GM23338 (cell line): ENCODE data around the gene SRSF1. TPM values are rescaled to one million over a fixed set of nuclear protein-coding genes. Genes with fewer than 3 reads are reported as not detected.

Source experiments
- ATAC-seq: fragments of 200-7000 bp; cut with Tn5 transposase; 3 replicates; pipeline ENCODE4 v1.9.1; 2020
- DNase-seq: peaks from one replicate; pipeline ENCODE4 v3.0.0-alpha.2; 2015; ENCODE audit warnings: low spot score
- H2AFZ ChIP-seq: fragments of 200-600 bp; sonication (generic); 2 replicates; pipeline ENCODE4 v1.8.0; 2016; ENCODE audit warnings: antibody characterized with exemption, mild to moderate bottlenecking, moderate library complexity
- H3F3A ChIP-seq: fragments of 200-600 bp; sonication (generic); replicated peaks from 2 replicates; pipeline ENCODE4 v1.8.0; 2017; ENCODE audit warnings: antibody characterized with exemption, mixed run types, low read depth
- H3K27ac ChIP-seq: fragments of 200-600 bp; sonication (generic); 2 replicates; pipeline ENCODE4 v1.6.1; 2016; ENCODE audit warnings: low read depth
- H3K27me3 ChIP-seq: fragments of 200-600 bp; sonication (generic); 2 replicates; pipeline ENCODE4 v1.8.0; 2016; ENCODE audit warnings: mild to moderate bottlenecking, mixed run types, moderate library complexity; ENCODE audit not compliant: insufficient read depth
- H3K36me3 ChIP-seq: fragments of 200-600 bp; sonication (generic); 2 replicates; pipeline ENCODE4 v1.8.0; 2016; ENCODE audit warnings: mild to moderate bottlenecking; ENCODE audit not compliant: insufficient read depth
- H3K4me1 ChIP-seq: fragments of 200-600 bp; sonication (generic); 2 replicates; pipeline ENCODE4 v1.8.0; 2016; ENCODE audit warnings: mild to moderate bottlenecking, moderate library complexity; ENCODE audit not compliant: insufficient read depth
- H3K4me2 ChIP-seq: fragments of 200-600 bp; sonication (generic); 2 replicates; pipeline ENCODE4 v1.7.1; 2017; ENCODE audit warnings: mixed run types
- H3K4me3 ChIP-seq: fragments of 200-600 bp; sonication (generic); 2 replicates; pipeline ENCODE4 v1.6.1; 2016; ENCODE audit warnings: mixed run types
- H3K79me2 ChIP-seq: fragments of 200-600 bp; sonication (generic); replicated peaks from 2 replicates; pipeline ENCODE4 v1.8.0; 2017; ENCODE audit warnings: mild to moderate bottlenecking; ENCODE audit not compliant: insufficient read depth
- H3K9me2 ChIP-seq: fragments of 200-600 bp; sonication (generic); 2 replicates; pipeline ENCODE4 v1.8.0; 2017; ENCODE audit not compliant: insufficient read depth
- H4K20me1 ChIP-seq: fragments of 200-600 bp; sonication (generic); replicated peaks from 2 replicates; pipeline ENCODE4 v1.8.0; 2017; ENCODE audit warnings: mild to moderate bottlenecking; ENCODE audit not compliant: insufficient read depth
- H3K27ac Mint-ChIP-seq: 2 replicates; pipeline ENCODE4 v1.8.0; 2020; ENCODE audit warnings: inconsistent platforms, mild to moderate bottlenecking, moderate library complexity, mixed read lengths
- H3K27me3 Mint-ChIP-seq: 3 replicates; pipeline ENCODE4 v1.8.0; 2022; ENCODE audit warnings: low read depth, mild to moderate bottlenecking, moderate library complexity, mixed read lengths, inconsistent platforms; ENCODE audit not compliant: insufficient read depth, poor library complexity
- H3K36me3 Mint-ChIP-seq: 3 replicates; pipeline ENCODE4 v1.8.0; 2021; ENCODE audit warnings: low read depth, mild to moderate bottlenecking, inconsistent platforms, moderate library complexity, mixed read lengths
- H3K4me1 Mint-ChIP-seq: 3 replicates; pipeline ENCODE4 v1.8.0; 2020; ENCODE audit warnings: mild to moderate bottlenecking, inconsistent platforms, mixed read lengths
- H3K4me3 Mint-ChIP-seq: 3 replicates; pipeline ENCODE4 v1.8.0; 2021; ENCODE audit warnings: moderate library complexity, mild to moderate bottlenecking, inconsistent platforms, mixed read lengths
- H3K9me3 Mint-ChIP-seq: 3 replicates; pipeline ENCODE4 v1.8.0; 2020; ENCODE audit warnings: moderate library complexity, mild to moderate bottlenecking, inconsistent platforms, mixed read lengths
- CREB1 ChIP-seq: fragments of 250-450 bp; sonication (Bioruptor Pico); IDR thresholded peaks from 2 replicates; pipeline ENCODE4 v1.5.0; 2020; ENCODE audit warnings: low read depth, mild to moderate bottlenecking, moderate library complexity
- ETS1 ChIP-seq: IDR thresholded peaks from 2 replicates; pipeline ENCODE4 v1.6.1; 2016; ENCODE audit warnings: antibody characterized with exemption
- EZH2phosphoT487 ChIP-seq: fragments of 200-600 bp; sonication (generic); IDR thresholded peaks from one replicate; pipeline ENCODE4 v1.8.1; 2018; ENCODE audit warnings: antibody characterized with exemption; ENCODE audit not compliant: unreplicated experiment
- JUNB ChIP-seq: IDR thresholded peaks from one replicate; pipeline ENCODE4 v1.6.1; 2016; ENCODE audit warnings: antibody characterized with exemption; ENCODE audit not compliant: unreplicated experiment
- NANOG ChIP-seq: IDR thresholded peaks from 2 replicates; pipeline ENCODE4 v1.6.1; 2016; ENCODE audit warnings: antibody characterized with exemption, borderline replicate concordance
- POLR2AphosphoS5 ChIP-seq: IDR thresholded peaks from 2 replicates; pipeline ENCODE4 v1.6.1; 2016; ENCODE audit warnings: antibody characterized with exemption, low read depth
- REST ChIP-seq: IDR thresholded peaks from one replicate; pipeline ENCODE4 v1.6.1; 2018; ENCODE audit warnings: antibody characterized with exemption; ENCODE audit not compliant: unreplicated experiment
- STAT1 ChIP-seq: IDR thresholded peaks from one replicate; pipeline ENCODE4 v1.6.1; 2016; ENCODE audit warnings: antibody characterized with exemption; ENCODE audit not compliant: unreplicated experiment
- ZNF462 ChIP-seq: fragments of 250-450 bp; sonication (Bioruptor Pico); IDR thresholded peaks from 2 replicates; pipeline ENCODE4 v1.5.0; 2020; ENCODE audit warnings: mild to moderate bottlenecking, moderate library complexity
- polyA plus RNA-seq: library from polyadenylated mRNA; unstranded; fragments of >200 nt; fragmentation: Nextera tagmentation; extraction: Ambion mirVana; gene quantifications from 2 replicates; pipeline ENCODE4 v1.2.1, GENCODE V29; 2016
- total RNA-seq: library from RNA; depleted of rRNA; stranded (reverse); fragments of >200 nt; shearing (Covaris generic); gene quantifications from 2 replicates; pipeline ENCODE4 v1.2.3, GENCODE V29; 2014

SRSF1 gene
- total and polyA plus RNA-seq, 2 experiments from 2014 or later: 413 to 584 TPM

- TF ChIP-seq REST (no peak), STAT1 (no peak), NANOG (no peak), JUNB (no peak), POLR2AphosphoS5 (no peak)
These were observed 36.3 kb downstream of the SRSF1 start (continued) for GRCh38 chr17:57970710-57971109.

GRCh38 chr17:57968456-57968855 is 38.6 kb downstream of the SRSF1 start:
- Histone ChIP-seq H4K20me1 (no peaks in the 10 kb centered on the region; the same call in 1 of the 2 replicates), H3K4me3 (no peak overlapping the region), H3K9me2 (no peaks in the 10 kb centered on the region), H3K27me3 (no peaks in the 10 kb centered on the region), H3K27ac (no peak overlapping the region), H2AFZ (no peak overlapping the region), H3K4me1 (peaks cover 3% of the 10 kb centered on the region; the same call in 1 of the 2 replicates), H3F3A (0 out of 2 replicates have a peak, but pooled peaks cover 6% of the 10 kb centered on the region), H3K79me2 (no peaks in the 10 kb centered on the region), H3K36me3 (no peaks in the 10 kb centered on the region), H3K4me2 (no peak overlapping the region)
- H3K9me3 Mint-ChIP-seq: no peaks in the 10 kb centered on the region
- H3K27ac Mint-ChIP-seq: no peak overlapping the region
- no peak overlapping the region for H3K4me3 Mint-ChIP-seq
- H3K27me3 Mint-ChIP-seq: peaks cover 6% of the 10 kb centered on the region
- DNase-seq (no peak), ATAC-seq (no peak)
- H3K36me3 Mint-ChIP-seq: peaks cover 4% of the 10 kb centered on the region; the same call in 2 of the 3 replicates
- peaks cover 13% of the 10 kb centered on the region for H3K4me1 Mint-ChIP-seq
- TF ChIP-seq CREB1 (CRISPR knock-in tag): no peak
- no peak for TF ChIP-seq EZH2phosphoT487
- TF ChIP-seq REST: no peak
- TF ChIP-seq ZNF462 (CRISPR knock-in tag): no peak
- TF ChIP-seq ETS1: no peak
- no peak for TF ChIP-seq JUNB
